ENCODE data around the gene PLEKHA3.

The PLEKHA3 gene

GRCh38 chr2:178536037-178536436 lies 55.8 kb downstream of the PLEKHA3 start:
- Histone ChIP-seq H3K27me3 (ENCODE audit: insufficient read depth, low read length, poor library complexity, severe bottlenecking) (no peaks in the 10 kb centered on the region), H3K9ac (ENCODE audit: low read depth, low read length, poor library complexity, severe bottlenecking) (no peak overlapping the region), H4K20me1 (ENCODE audit: insufficient read depth, low read length, poor library complexity, severe bottlenecking) (no peaks in the 10 kb centered on the region), H3K4me3 (ENCODE audit: low read length, poor library complexity, severe bottlenecking) (no peak overlapping the region), H3K79me2 (ENCODE audit: insufficient read depth, low read length) (no peaks in the 10 kb centered on the region), H3K4me1 (ENCODE audit: insufficient read depth, low read length, poor library complexity, severe bottlenecking) (no peaks in the 10 kb centered on the region), H2AFZ (ENCODE audit: low read length) (no peak overlapping the region), H3K36me3 (ENCODE audit: insufficient read depth, low read length) (no peaks in the 10 kb centered on the region), H3F3A (ENCODE audit: low read depth) (no peaks in the 10 kb centered on the region), H3K9me3 (ENCODE audit: insufficient read depth, low read depth, low read length) (no peaks in the 10 kb centered on the region), H3K9me2 (replicated peaks; ENCODE audit: low read depth, low read length) (no peaks in the 10 kb centered on the region), H3K4me2 (ENCODE audit: low read depth, low read length, poor library complexity, severe bottlenecking) (no peak overlapping the region)
- no peak for TF ChIP-seq CTCF (conservative IDR thresholded peaks at IDR 0.05; ENCODE audit: low read length)
- TF ChIP-seq EZH2phosphoT487 (IDR thresholded peaks at IDR 0.05; ENCODE audit: borderline replicate concordance), result no peak

- Histone ChIP-seq H3K4me3 (ENCODE audit: low read length, poor library complexity, severe bottlenecking) (no peak overlapping the region), H4K20me1 (ENCODE audit: insufficient read depth, low read length, poor library complexity, severe bottlenecking) (no peaks in the 10 kb centered on the region), H3K36me3 (ENCODE audit: insufficient read depth, low read length) (no peaks in the 10 kb centered on the region), H3K4me1 (ENCODE audit: insufficient read depth, low read length, poor library complexity, severe bottlenecking) (no peaks in the 10 kb centered on the region), H3K9ac (ENCODE audit: low read depth, low read length, poor library complexity, severe bottlenecking) (no peak overlapping the region), H3F3A (ENCODE audit: low read depth) (no peaks in the 10 kb centered on the region), H3K79me2 (ENCODE audit: insufficient read depth, low read length) (no peaks in the 10 kb centered on the region), H3K9me3 (ENCODE audit: insufficient read depth, low read depth, low read length) (no peaks in the 10 kb centered on the region), H3K9me2 (replicated peaks; ENCODE audit: low read depth, low read length) (no peaks in the 10 kb centered on the region), H3K27me3 (ENCODE audit: insufficient read depth, low read length, poor library complexity, severe bottlenecking) (no peaks in the 10 kb centered on the region), H2AFZ (ENCODE audit: low read length) (no peak overlapping the region), H3K4me2 (ENCODE audit: low read depth, low read length, poor library complexity, severe bottlenecking) (no peak overlapping the region)
- TF ChIP-seq CTCF (conservative IDR thresholded peaks at IDR 0.05; ENCODE audit: low read length) (no peak), EZH2phosphoT487 (IDR thresholded peaks at IDR 0.05; ENCODE audit: borderline replicate concordance) (no peak)
These were observed 61.9 kb downstream of the PLEKHA3 start for GRCh38 chr2:178542161-178542560.

GRCh38 chr2:178542569-178542968 lies 62.3 kb downstream of the PLEKHA3 start:
- H3K4me2 ChIP-seq (ENCODE audit: low read depth, low read length, poor library complexity, severe bottlenecking), result no peak overlapping the region
- no peaks in the 10 kb centered on the region for H3K9me2 ChIP-seq (replicated peaks; ENCODE audit: low read depth, low read length)
- no peaks in the 10 kb centered on the region for H3K4me1 ChIP-seq (ENCODE audit: insufficient read depth, low read length, poor library complexity, severe bottlenecking)
- no peaks in the 10 kb centered on the region for H3F3A ChIP-seq (ENCODE audit: low read depth)
- no peak overlapping the region for H3K9ac ChIP-seq (ENCODE audit: low read depth, low read length, poor library complexity, severe bottlenecking)
- no peak overlapping the region for H2AFZ ChIP-seq (ENCODE audit: low read length)
- no peak overlapping the region for H3K4me3 ChIP-seq (ENCODE audit: low read length, poor library complexity, severe bottlenecking)
- H3K36me3 ChIP-seq (ENCODE audit: insufficient read depth, low read length), result no peaks in the 10 kb centered on the region
- no peaks in the 10 kb centered on the region for H3K9me3 ChIP-seq (ENCODE audit: insufficient read depth, low read depth, low read length)
- no peaks in the 10 kb centered on the region for H3K27me3 ChIP-seq (ENCODE audit: insufficient read depth, low read length, poor library complexity, severe bottlenecking)
- TF ChIP-seq EZH2phosphoT487 (IDR thresholded peaks at IDR 0.05; ENCODE audit: borderline replicate concordance) (no peak), CTCF (conservative IDR thresholded peaks at IDR 0.05; ENCODE audit: low read length) (no peak)
- no peaks in the 10 kb centered on the region for H3K79me2 ChIP-seq (ENCODE audit: insufficient read depth, low read length)
- no peaks in the 10 kb centered on the region for H4K20me1 ChIP-seq (ENCODE audit: insufficient read depth, low read length, poor library complexity, severe bottlenecking)
